A549 (cell line): ENCODE measurements around the gene PPP3CB.

Source experiments
- BHLHE40 ChIP-seq: IDR thresholded peaks from 2 replicates; pipeline ENCODE4 v1.6.1; 2012; ENCODE audit warnings: low read depth, low read length, inconsistent platforms
- CBX8 ChIP-seq: fragments of 200-600 bp; sonication (generic); IDR thresholded peaks from 2 replicates; pipeline ENCODE4 v1.6.1; 2016
- CEBPB ChIP-seq, 2 experiments: fragments of >200 bp in 1 of 2; sonication (Bioruptor Twin) in 1 of 2; formaldehyde crosslinking in 1 of 2; IDR thresholded peaks; 2 replicates each; pipeline ENCODE4 v1.6.1; 2012 to 2016
- EP300 ChIP-seq, 2 experiments: fragments of >200 bp; sonication (Bioruptor Twin); formaldehyde crosslinking; IDR thresholded peaks; 2 replicates in 1 of 2; 3 replicates in 1 of 2; pipeline ENCODE4 v1.6.1; 2016 to 2017
- FOSL2 ChIP-seq, 2 experiments: fragments of 450-650 bp in 1 of 2; fragments of >200 bp in 1 of 2; sonication (Bioruptor Twin) in 1 of 2; formaldehyde crosslinking; IDR thresholded peaks; 2 replicates each; pipeline versions ENCODE4 v1.5.0 to v1.6.1; 2016 to 2020; ENCODE audit warnings: mild to moderate bottlenecking in 1 of 2, moderate library complexity in 1 of 2
- HDAC2 ChIP-seq: fragments of 200-600 bp; sonication (generic); IDR thresholded peaks from 2 replicates; pipeline ENCODE4 v1.6.1; 2016
- HOXA7 ChIP-seq: fragments of 250-450 bp; sonication (Bioruptor Pico); IDR thresholded peaks from 2 replicates; pipeline ENCODE4 v1.5.0; 2020; ENCODE audit warnings: mild to moderate bottlenecking, moderate library complexity
- KDM5A ChIP-seq: fragments of 200-600 bp; sonication (generic); IDR thresholded peaks from 2 replicates; pipeline ENCODE4 v1.6.1; 2016; ENCODE audit warnings: antibody characterized with exemption, mild to moderate bottlenecking
- POLR2A ChIP-seq: IDR thresholded peaks from 2 replicates; pipeline ENCODE4 v1.6.1; 2012; ENCODE audit warnings: mild to moderate bottlenecking, low read length
- POLR2AphosphoS2 ChIP-seq: conservative IDR thresholded peaks from 2 replicates; pipeline ENCODE4 v1.6.1; 2012; ENCODE audit warnings: low read length, improper control_type of control experiment, inconsistent platforms
- RAD21 ChIP-seq, 2 experiments: fragments of >200 bp in 1 of 2; sonication (Bioruptor Twin) in 1 of 2; formaldehyde crosslinking in 1 of 2; IDR thresholded peaks in 1 of 2; conservative IDR thresholded peaks in 1 of 2; 2 replicates in 1 of 2; 3 replicates in 1 of 2; pipeline ENCODE4 v1.6.1; 2012 to 2018; ENCODE audit warnings: inconsistent platforms in 1 of 2
- TF ChIP-seq, protein P1 (sequence below): fragments of 200-600 bp; sonication (generic); IDR thresholded peaks from 2 replicates; pipeline ENCODE4 v1.6.1; 2016; ENCODE audit warnings: antibody characterized with exemption, mild to moderate bottlenecking, moderate library complexity
- TF ChIP-seq, protein P2 (sequence below): fragments of >200 bp; sonication (Bioruptor Twin); formaldehyde crosslinking; IDR thresholded peaks from 3 replicates; pipeline ENCODE4 v1.5.1; 2016
- TF ChIP-seq, protein P3 (sequence below): fragments of >200 bp; sonication (Bioruptor Twin); formaldehyde crosslinking; IDR thresholded peaks from 3 replicates; pipeline ENCODE4 v1.6.1; 2016

DNA sequence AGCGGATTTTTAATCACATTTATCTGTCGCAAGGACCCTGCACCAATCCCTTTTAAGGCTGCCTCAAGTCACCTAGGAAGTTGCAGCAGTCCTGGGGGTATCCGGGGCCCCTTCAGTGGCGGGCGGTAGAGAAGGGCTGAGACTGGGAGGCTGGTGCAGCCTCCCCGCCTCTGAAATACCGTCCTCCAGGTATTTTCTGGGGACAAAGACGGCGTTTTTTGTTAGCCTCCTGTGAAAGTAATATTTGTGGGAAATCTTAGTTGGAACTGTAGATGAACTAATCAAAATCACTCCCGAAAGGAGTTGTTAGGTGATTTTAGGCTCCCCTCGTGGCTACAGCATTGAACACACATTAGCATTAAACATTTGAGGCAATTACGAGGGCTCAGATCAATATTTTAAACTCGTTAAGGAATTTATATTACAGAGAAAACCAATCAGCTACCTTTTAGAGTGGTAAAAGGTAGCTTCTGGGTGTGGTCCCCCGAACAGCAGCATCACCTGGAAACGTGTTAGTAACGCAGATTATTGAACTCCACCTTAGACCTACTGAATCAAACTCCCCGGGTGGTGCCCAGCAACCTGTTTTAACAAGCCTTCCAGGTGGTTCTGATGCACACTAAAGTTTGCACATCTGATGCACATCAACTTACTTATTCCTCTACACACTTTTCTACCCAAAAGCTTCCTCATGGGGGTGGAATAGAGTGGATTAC is 81.4 kb downstream of the PPP3CB start:
- TF ChIP-seq, protein P1, sequence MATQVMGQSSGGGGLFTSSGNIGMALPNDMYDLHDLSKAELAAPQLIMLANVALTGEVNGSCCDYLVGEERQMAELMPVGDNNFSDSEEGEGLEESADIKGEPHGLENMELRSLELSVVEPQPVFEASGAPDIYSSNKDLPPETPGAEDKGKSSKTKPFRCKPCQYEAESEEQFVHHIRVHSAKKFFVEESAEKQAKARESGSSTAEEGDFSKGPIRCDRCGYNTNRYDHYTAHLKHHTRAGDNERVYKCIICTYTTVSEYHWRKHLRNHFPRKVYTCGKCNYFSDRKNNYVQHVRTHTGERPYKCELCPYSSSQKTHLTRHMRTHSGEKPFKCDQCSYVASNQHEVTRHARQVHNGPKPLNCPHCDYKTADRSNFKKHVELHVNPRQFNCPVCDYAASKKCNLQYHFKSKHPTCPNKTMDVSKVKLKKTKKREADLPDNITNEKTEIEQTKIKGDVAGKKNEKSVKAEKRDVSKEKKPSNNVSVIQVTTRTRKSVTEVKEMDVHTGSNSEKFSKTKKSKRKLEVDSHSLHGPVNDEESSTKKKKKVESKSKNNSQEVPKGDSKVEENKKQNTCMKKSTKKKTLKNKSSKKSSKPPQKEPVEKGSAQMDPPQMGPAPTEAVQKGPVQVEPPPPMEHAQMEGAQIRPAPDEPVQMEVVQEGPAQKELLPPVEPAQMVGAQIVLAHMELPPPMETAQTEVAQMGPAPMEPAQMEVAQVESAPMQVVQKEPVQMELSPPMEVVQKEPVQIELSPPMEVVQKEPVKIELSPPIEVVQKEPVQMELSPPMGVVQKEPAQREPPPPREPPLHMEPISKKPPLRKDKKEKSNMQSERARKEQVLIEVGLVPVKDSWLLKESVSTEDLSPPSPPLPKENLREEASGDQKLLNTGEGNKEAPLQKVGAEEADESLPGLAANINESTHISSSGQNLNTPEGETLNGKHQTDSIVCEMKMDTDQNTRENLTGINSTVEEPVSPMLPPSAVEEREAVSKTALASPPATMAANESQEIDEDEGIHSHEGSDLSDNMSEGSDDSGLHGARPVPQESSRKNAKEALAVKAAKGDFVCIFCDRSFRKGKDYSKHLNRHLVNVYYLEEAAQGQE, result no peak
- TF ChIP-seq, protein P2, sequence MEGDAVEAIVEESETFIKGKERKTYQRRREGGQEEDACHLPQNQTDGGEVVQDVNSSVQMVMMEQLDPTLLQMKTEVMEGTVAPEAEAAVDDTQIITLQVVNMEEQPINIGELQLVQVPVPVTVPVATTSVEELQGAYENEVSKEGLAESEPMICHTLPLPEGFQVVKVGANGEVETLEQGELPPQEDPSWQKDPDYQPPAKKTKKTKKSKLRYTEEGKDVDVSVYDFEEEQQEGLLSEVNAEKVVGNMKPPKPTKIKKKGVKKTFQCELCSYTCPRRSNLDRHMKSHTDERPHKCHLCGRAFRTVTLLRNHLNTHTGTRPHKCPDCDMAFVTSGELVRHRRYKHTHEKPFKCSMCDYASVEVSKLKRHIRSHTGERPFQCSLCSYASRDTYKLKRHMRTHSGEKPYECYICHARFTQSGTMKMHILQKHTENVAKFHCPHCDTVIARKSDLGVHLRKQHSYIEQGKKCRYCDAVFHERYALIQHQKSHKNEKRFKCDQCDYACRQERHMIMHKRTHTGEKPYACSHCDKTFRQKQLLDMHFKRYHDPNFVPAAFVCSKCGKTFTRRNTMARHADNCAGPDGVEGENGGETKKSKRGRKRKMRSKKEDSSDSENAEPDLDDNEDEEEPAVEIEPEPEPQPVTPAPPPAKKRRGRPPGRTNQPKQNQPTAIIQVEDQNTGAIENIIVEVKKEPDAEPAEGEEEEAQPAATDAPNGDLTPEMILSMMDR, result no peak
- TF ChIP-seq HOXA7 (CRISPR knock-in tag) (no peak), POLR2A (no peak), FOSL2 (IDR thresholded peaks at IDR 0.05) (no peak), FOSL2 (CRISPR knock-in tag; IDR thresholded peaks at IDR 0.05) (no peak), CEBPB (IDR thresholded peaks at IDR 0.05) (no peak), BHLHE40 (no peak), CBX8 (no peak), RAD21 (conservative IDR thresholded peaks at IDR 0.05 in 1 of 2, IDR thresholded peaks at IDR 0.05 in 1 of 2) (no peak), EP300 (IDR thresholded peaks at IDR 0.05) (no peak), HDAC2 (no peak), KDM5A (no peak), POLR2AphosphoS2 (no peak)
- TF ChIP-seq, protein P3, sequence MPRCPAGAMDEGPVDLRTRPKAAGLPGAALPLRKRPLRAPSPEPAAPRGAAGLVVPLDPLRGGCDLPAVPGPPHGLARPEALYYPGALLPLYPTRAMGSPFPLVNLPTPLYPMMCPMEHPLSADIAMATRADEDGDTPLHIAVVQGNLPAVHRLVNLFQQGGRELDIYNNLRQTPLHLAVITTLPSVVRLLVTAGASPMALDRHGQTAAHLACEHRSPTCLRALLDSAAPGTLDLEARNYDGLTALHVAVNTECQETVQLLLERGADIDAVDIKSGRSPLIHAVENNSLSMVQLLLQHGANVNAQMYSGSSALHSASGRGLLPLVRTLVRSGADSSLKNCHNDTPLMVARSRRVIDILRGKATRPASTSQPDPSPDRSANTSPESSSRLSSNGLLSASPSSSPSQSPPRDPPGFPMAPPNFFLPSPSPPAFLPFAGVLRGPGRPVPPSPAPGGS, result 0 out of 3 replicates have a peak, but pooled peaks have one; percentile 50
